Activated CD4-positive, alpha-beta T cell treated with anti-CD3 and anti-CD28 coated beads for 36 hours (primary cell): ENCODE results near the gene PSMA6. TPM values are rescaled to one million over a fixed set of nuclear protein-coding genes. Genes with fewer than 3 reads are reported as not detected.
A peak's percentile ranks its signal among the peaks of the same experiment; 100 is the strongest.
"Not testable (repeated sequence)": the region's sequence is repeated elsewhere in the genome, so short reads cannot be mapped to it uniquely, and the experiment has no call there.

ENCODE experiments used
- ATAC-seq: fragments of 200-7000 bp; cut with Tn5 transposase; one replicate; pipeline ENCODE4 v1.10.0; 2021; ENCODE audit warnings: mild to moderate bottlenecking, moderate library complexity
- CTCF ChIA-PET: fragments of 350-600 bp; sonication (Branson Sonifier 250); formaldehyde crosslinking; loops from one replicate; lab custom pipeline; 2021; ENCODE audit warnings: antibody characterized with exemption; lab: Charles Lee
- POLR2A ChIA-PET: fragments of 350-600 bp; sonication (Branson Sonifier 250); formaldehyde crosslinking; loops from one replicate; lab custom pipeline; 2021; ENCODE audit warnings: antibody characterized with exemption, inconsistent platforms; lab: Charles Lee
- DNase-seq: peaks from one replicate; pipeline ENCODE4 v3.0.0-alpha.2; 2020
- H3K27ac Mint-ChIP-seq: one replicate; pipeline ENCODE4 v1.8.0; 2021; ENCODE audit warnings: mixed read lengths
- H3K27me3 Mint-ChIP-seq: one replicate; pipeline ENCODE4 v1.8.0; 2021; ENCODE audit warnings: mixed read lengths
- H3K36me3 Mint-ChIP-seq: one replicate; pipeline ENCODE4 v1.8.0; 2021; ENCODE audit warnings: low read depth, mixed read lengths
- H3K4me1 Mint-ChIP-seq: one replicate; pipeline ENCODE4 v1.8.0; 2021; ENCODE audit warnings: mixed read lengths
- H3K4me3 Mint-ChIP-seq: one replicate; pipeline ENCODE4 v1.8.0; 2021; ENCODE audit warnings: mild to moderate bottlenecking, moderate library complexity, mixed read lengths
- H3K9me3 Mint-ChIP-seq: one replicate; pipeline ENCODE4 v1.8.0; 2021; ENCODE audit warnings: low read depth, mixed read lengths
- intact Hi-C, 2 experiments: fragments of 100-400 bp; cut with DNase I in 1 of 2; cut with micrococcal nuclease in 1 of 2; formaldehyde crosslinking; loops; one replicate each; pipeline versions ENCODE4 v1.14.2 to v1.15.1; 2022 to 2024; cut with DNase I, micrococcal nuclease
- total RNA-seq, 2 experiments: library from RNA; stranded (reverse); gene quantifications; one replicate each; pipeline ENCODE4 v1.2.3, GENCODE V29; 2021

Gene PSMA6
- total RNA-seq, 2 experiments from 2014 or later = 374 to 425 TPM

DNA sequence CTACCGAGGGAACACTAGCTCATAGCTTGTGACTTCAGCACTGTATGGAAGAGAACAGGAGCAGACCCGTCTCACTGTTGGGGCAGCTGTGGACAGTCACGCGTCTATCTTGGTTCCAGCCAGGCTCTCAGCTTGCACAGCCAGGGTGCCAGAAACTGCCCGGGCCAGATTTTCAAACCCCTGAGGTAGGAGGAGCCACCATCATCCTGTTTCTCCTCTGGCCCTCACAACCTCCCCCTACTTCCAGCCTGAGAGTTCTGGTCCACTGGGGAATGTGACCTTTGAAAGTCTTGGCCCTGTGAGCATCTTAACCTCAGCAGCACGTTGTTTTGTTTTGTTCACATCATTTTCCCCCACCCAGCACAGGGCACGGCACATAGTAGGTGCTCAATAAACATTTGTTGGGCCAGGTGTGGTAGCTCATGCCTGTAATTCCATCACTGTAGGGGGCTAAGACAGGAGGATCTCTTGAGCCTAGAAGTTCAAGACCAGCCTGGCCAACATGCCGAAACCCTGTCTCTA lies 50.4 kb downstream of the PSMA6 start:
- no peak overlapping the region for H3K4me3 Mint-ChIP-seq
- ATAC-seq (no peak), DNase-seq (no peak)
- POLR2A ChIA-PET = no interaction called here
- intact Hi-C loops = no loop called here
- no peaks in the 10 kb centered on the region for H3K27me3 Mint-ChIP-seq
- H3K4me1 Mint-ChIP-seq = peaks cover 6% of the 10 kb centered on the region
- no peaks in the 10 kb centered on the region for H3K9me3 Mint-ChIP-seq
- no peaks in the 10 kb centered on the region for H3K36me3 Mint-ChIP-seq
- H3K27ac Mint-ChIP-seq = no peak overlapping the region
- CTCF ChIA-PET = interaction anchor here (0.8 kb wide), 1 partner anchor 57 kb away, joined by 3 read pairs; no protein-coding TSS in a partner anchor

DNA sequence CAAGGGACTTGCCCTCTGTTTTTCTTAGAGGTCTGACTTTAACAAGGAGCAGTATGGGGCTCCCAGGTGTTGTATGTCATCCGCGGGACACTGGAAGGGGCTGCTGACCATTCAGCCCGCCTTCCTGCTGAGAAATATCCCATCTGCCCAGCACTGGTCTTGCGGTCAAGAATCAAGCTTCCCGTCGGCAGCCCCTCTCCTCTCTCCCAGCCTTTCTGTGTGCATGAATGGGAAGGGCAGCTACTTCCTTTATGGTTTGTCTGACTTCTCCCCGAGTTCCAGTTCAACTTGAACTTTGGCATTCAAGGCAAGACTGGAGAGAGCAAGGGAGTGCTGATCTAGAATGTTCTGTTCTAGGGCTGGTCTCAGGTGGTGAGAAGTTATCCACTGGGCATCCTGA lies 51.5 kb downstream of the PSMA6 start:
- CTCF ChIA-PET = no interaction called here
- ATAC-seq (no peak), DNase-seq (no peak)
- POLR2A ChIA-PET = no interaction called here
- Mint-ChIP-seq H3K27ac (no peak overlapping the region), H3K4me1 (peaks cover 10% of the 10 kb centered on the region), H3K4me3 (no peak overlapping the region), H3K27me3 (no peaks in the 10 kb centered on the region), H3K9me3 (no peaks in the 10 kb centered on the region), H3K36me3 (no peaks in the 10 kb centered on the region)
- intact Hi-C loops = no loop called here

DNA sequence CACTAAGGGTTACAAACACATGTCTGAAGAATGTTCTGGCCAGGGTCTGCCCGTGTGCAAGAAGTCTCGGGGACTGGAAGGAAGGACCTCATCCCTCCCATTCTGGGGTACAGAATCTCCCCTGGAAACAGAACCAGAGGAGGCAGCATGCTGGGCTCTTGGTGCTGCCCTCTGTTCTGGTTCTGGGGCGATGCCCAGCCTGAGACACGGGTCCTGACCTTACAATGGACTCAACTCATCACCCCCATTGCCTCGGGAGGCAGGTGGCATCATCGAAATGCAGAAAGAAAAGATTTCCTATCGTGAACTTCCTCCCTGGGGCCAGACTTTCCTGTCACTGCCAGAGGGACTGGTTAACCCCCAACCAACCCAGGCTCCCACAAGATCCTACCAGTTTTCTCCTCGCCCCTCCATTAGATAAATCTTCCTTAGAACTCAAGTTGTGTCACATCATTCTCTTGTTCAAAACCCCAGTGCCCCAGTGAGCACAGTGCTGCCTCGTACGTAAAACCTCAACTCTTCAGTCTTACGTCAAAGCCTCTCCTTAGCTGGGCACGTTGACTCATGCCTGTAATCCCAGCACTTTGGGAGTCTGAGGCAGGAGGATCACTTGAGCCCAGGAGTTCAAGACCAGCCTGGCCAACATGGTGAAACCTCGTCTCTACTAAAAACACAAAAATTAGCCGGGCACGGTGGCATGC lies 52.1 kb downstream of the PSMA6 start:
- DNase-seq (no peak), ATAC-seq (no peak)
- no peak overlapping the region for H3K4me3 Mint-ChIP-seq
- POLR2A ChIA-PET = no interaction called here
- H3K27ac Mint-ChIP-seq = no peak overlapping the region
- H3K4me1 Mint-ChIP-seq = peaks cover 10% of the 10 kb centered on the region
- no peaks in the 10 kb centered on the region for H3K27me3 Mint-ChIP-seq
- H3K9me3 Mint-ChIP-seq = no peaks in the 10 kb centered on the region
- intact Hi-C loops = no loop called here
- H3K36me3 Mint-ChIP-seq = no peaks in the 10 kb centered on the region
- CTCF ChIA-PET = interaction anchor here (0.6 kb wide), 1 partner anchor 19 kb away, joined by 4 read pairs; no protein-coding TSS in a partner anchor

DNA sequence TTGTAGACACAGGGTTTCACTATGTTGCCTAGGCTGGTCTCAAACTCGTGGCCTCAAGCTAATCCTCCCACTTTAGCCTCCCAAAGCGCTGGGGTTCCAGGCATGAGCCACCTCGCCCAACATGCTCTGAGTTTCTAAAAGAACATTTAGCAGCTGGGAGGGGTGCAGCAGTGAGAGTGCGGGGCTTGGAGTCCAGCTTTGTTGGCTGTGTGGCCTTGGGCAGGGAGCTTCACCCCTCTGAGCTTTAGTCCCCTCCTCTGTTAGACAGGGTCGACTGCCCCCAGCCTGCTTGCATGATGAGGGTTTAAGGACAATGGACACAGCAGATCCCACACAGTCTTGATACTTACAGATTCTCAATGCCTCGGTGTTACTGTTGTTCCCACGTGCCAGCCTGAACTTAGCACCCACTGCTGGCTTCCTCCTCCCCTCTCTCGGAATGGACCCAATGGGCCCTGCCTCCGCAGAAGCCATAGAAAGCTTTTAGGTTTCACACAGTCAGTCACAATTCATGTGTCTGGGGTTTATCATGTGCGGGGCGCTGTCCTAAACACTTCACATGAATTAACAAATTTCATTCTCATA lies 54.6 kb downstream of the PSMA6 start:
- ATAC-seq = no peak
- H3K4me1 Mint-ChIP-seq = peaks cover 10% of the 10 kb centered on the region
- no peak overlapping the region for H3K4me3 Mint-ChIP-seq
- POLR2A ChIA-PET = no interaction called here
- H3K9me3 Mint-ChIP-seq = no peaks in the 10 kb centered on the region
- intact Hi-C loops = no loop called here
- H3K36me3 Mint-ChIP-seq = no peaks in the 10 kb centered on the region
- no peaks in the 10 kb centered on the region for H3K27me3 Mint-ChIP-seq
- CTCF ChIA-PET = interaction anchor here (0.5 to 0.6 kb wide), 2 partner anchors 15 to 108 kb away, joined by 3 read pairs; no protein-coding TSS in a partner anchor
- no peak for DNase-seq
- H3K27ac Mint-ChIP-seq = no peak overlapping the region

DNA sequence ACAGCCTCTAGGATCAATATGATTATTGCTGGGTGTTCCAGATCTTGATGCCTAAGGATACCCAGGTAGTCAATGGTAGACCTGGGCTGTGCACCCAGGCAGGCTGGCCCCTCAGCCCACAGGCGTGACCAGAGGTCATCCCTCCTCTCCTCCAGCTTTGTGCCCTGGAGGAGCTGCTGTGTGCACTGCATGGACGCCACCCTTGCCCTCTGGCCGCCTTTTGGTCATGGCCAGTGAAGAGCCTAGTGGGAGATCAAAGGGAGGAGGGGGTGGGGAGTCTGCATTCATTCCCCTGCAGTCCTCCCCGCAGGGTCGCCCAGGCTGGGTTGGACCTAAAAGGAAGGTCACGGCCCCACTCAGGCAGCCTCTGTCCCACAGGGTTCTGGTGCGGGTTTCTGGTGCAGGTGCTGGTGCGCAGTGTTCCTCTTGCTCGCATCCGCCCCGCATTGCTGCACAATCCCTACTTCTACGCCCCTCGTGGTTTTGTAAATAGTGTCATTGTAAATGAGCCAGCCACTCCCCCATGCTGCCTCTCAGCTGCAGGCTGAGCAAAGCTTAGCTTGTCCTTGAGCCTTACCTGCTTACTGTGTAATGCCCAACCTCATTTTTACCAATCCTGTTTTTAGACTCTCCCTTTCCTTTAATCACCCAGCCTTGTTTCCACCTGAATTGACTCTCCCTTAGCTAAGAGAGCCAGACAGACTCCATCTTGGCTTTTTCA lies 55.3 kb downstream of the PSMA6 start:
- ChIA-PET CTCF (interaction anchor here (0.6 kb wide), 1 partner anchor 15 kb away, joined by 3 read pairs; no protein-coding TSS in a partner anchor), POLR2A (interaction anchor here (0.7 kb wide), 1 partner anchor 57 kb away, joined by 3 read pairs; no protein-coding TSS in a partner anchor)
- ATAC-seq (peak; percentile 49), DNase-seq (no peak)
- Mint-ChIP-seq H3K36me3 (no peaks in the 10 kb centered on the region), H3K4me1 (peaks cover 12% of the 10 kb centered on the region), H3K27me3 (no peaks in the 10 kb centered on the region), H3K4me3 (no peak overlapping the region), H3K9me3 (no peaks in the 10 kb centered on the region), H3K27ac (no peak overlapping the region)
- intact Hi-C loops = no loop called here

DNA sequence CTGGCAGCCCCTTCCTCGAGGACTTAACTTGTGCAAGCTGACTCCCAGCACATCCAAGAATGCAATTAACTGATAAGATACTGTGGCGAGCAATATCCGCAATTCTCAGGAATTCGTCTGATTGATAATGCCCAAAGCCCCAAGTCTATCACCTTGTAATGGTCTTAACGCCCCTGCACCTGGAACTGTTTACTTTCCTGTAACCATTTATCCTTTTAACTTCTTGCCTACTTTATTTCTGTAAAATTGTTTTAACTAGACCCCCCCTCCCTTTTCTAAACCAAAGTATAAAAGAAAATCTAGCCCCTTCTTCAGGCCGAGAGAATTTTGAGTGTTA lies 55.8 kb downstream of the PSMA6 start:
- H3K9me3 Mint-ChIP-seq, H3K27me3 Mint-ChIP-seq, intact Hi-C loops, DNase-seq, H3K27ac Mint-ChIP-seq, H3K36me3 Mint-ChIP-seq, ATAC-seq, H3K4me3 Mint-ChIP-seq: not testable (repeated sequence)
- H3K4me1 Mint-ChIP-seq = peaks cover 15% of the 10 kb centered on the region
- CTCF ChIA-PET = interaction anchor here (0.7 kb wide), 1 partner anchor 26 kb away, joined by 3 read pairs; no protein-coding TSS in a partner anchor
- POLR2A ChIA-PET = interaction anchor here (0.7 kb wide), 1 partner anchor 57 kb away, joined by 3 read pairs; no protein-coding TSS in a partner anchor

DNA sequence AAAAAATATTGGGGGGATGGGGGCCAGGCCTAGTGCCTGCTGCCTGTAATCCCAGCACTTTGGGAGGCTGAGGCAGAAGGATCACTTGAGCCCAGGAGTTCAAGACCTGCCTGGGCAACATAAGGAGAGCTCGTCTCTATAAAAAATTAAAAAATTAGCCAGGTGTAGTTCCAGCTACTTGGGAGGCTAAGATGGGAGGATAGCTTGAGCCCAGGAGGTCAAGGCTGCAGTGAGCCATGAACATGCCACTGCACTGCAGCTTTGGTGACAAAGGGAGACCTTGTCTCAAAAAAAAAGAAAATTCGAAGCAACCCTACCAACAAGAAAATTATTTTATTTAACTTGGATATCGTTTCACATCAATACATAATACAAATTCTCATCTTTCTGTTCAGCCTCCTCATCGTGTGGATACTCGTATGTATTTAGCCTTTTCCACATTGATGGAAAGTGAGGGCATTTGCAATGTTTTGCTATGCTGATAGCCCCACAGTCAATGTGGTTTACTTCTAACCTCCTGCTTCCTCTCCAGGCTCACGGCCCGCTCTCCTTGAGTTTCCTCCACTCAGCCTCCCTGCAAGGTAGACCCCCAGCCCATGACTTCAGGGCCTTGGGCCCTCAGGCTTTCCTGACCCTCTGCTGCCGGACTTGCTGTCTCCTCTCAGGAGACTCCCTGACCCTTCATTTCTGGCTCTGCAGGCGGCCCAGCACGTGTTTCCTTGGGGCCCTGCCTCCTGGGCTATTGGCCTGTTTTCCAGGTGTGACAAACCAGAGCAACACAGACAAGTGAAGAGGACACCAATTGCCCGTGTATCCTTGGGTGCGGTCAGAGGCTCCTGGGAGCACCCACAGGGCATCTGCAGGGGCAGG lies 57.5 kb downstream of the PSMA6 start:
- Mint-ChIP-seq H3K9me3 (no peaks in the 10 kb centered on the region), H3K27me3 (no peaks in the 10 kb centered on the region), H3K27ac (no peak overlapping the region), H3K4me1 (peaks cover 14% of the 10 kb centered on the region), H3K4me3 (no peak overlapping the region), H3K36me3 (no peaks in the 10 kb centered on the region)
- intact Hi-C loops = no loop called here
- DNase-seq (no peak), ATAC-seq (no peak)
- CTCF ChIA-PET = interaction anchor here (0.6 to 1.0 kb wide), 2 partner anchors 16 to 25 kb away, joined by 3 read pairs; no protein-coding TSS in a partner anchor
- POLR2A ChIA-PET = interaction anchor here (0.5 kb wide), 1 partner anchor 354 kb away, joined by 3 read pairs; no protein-coding TSS in a partner anchor

DNA sequence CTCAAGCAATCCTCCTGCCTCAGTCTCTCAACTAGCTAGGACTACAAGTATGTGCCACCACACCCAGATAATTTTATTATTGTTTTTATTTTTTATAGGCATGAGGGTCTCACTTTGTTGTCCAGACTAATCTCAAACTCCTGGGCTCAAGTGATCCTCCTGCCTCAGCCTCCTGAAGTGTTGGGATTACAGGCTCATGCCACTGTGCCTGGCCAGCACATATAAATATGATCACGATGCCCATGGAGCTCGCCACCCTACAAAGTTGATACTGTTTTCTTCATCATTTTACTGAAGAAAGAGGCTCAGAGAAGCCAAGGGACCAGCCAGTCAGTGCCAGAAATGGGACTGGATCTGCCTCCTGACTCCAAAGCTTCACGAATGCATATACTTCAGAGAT lies 59.3 kb downstream of the PSMA6 start:
- H3K27me3 Mint-ChIP-seq = no peaks in the 10 kb centered on the region
- H3K27ac Mint-ChIP-seq = peak overlapping the region; percentile 15
- ChIA-PET CTCF (interaction anchor here (0.8 to 1.5 kb wide), 3 partner anchors 13 to 629 kb away, joined by 3 to 6 read pairs (median 4); no protein-coding TSS in a partner anchor), POLR2A (no interaction called here)
- peaks cover 27% of the 10 kb centered on the region for H3K4me1 Mint-ChIP-seq
- intact Hi-C loops = no loop called here
- H3K36me3 Mint-ChIP-seq = no peaks in the 10 kb centered on the region
- H3K9me3 Mint-ChIP-seq = no peaks in the 10 kb centered on the region
- DNase-seq (no peak), ATAC-seq (no peak)
- no peak overlapping the region for H3K4me3 Mint-ChIP-seq

DNA sequence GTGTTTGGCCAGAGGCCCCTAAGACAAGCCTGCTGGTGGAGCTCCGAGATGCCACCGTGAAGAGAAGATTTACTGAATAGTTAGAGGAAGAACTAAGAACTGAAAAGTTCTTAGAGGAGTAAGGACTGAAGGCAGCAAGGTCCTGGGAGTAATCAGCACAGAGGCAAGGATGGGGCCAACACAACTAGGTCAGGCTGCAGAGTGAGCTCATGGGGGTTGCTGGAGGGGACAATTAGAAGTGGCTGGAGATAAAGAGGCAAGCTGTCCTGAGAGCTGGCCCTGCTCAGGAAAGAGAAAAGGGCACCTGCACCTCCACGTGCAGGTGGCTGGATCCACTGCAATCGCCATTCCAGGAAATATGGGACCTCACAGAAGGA lies 59.7 kb downstream of the PSMA6 start:
- Mint-ChIP-seq H3K9me3 (no peaks in the 10 kb centered on the region), H3K36me3 (no peaks in the 10 kb centered on the region), H3K27me3 (no peaks in the 10 kb centered on the region), H3K4me3 (no peak overlapping the region), H3K27ac (peak overlapping the region; percentile 15), H3K4me1 (peaks cover 30% of the 10 kb centered on the region)
- intact Hi-C loops = no loop called here
- ATAC-seq (no peak), DNase-seq (no peak)
- POLR2A ChIA-PET = no interaction called here
- CTCF ChIA-PET = interaction anchor here (0.8 to 1.5 kb wide), 3 partner anchors 13 to 629 kb away, joined by 3 to 6 read pairs (median 4); no protein-coding TSS in a partner anchor

DNA sequence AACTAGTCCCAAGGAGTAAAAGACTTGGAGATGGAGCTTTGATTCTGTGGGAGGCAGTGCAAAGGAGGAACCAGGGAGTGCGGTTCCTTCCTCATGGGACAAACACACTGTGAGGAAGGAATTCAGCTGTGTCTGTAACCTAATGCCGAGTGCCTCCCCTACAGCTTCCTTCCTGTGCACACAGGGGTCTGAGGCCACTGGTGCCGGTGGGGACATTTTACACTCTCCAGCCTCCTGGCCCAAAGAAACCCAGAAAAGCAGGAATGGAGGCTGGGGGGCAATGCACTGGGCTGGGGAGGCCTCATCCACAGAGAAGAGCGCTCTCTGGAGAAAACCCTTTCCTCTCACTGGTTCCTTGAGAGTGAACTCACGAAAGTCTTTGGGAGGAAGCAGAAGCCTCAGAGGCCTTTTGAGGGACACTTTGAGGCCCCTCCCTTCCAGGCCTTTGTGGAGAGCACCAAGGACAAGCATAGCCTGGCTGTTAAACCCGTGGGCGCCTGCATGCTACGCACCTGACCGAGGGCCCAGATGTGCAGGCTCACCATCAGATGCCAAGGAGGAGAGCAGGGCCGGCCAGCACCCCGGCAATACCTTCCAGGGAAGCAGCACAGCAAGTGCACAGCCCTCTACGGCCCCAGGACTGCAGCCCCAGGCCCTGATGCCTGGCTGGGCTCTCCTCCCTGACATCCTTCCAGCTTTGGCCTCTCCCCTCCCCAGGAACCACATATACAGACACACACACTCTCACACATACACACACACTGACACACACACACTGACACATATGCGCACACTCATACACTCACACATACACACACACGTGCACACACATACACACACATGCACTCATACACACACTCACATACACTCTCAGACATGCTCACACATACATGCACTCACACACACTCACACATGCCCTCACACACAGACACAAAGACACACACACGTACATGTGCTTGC lies 60.4 kb downstream of the PSMA6 start:
- intact Hi-C loops = no loop called here
- Mint-ChIP-seq H3K9me3 (no peaks in the 10 kb centered on the region), H3K36me3 (no peaks in the 10 kb centered on the region), H3K27ac (no peak overlapping the region), H3K4me1 (peaks cover 34% of the 10 kb centered on the region), H3K4me3 (no peak overlapping the region), H3K27me3 (no peaks in the 10 kb centered on the region)
- ChIA-PET CTCF (interaction anchor here (0.6 to 1.5 kb wide), 3 partner anchors 14 to 23 kb away, joined by 3 to 6 read pairs (median 4); no protein-coding TSS in a partner anchor), POLR2A (no interaction called here)
- no peak for ATAC-seq
- no peak for DNase-seq
